Body of pancreas (tissue), 4 donors: ENCODE results near the gene POFUT2. TPM values are rescaled to one million over a fixed set of nuclear protein-coding genes. Genes with fewer than 3 reads are reported as not detected.

Source experiments
- ATAC-seq: fragments of 150-250 bp; one replicate; pipeline ENCODE4 v1.9.1; 2016
- DNase-seq, 4 donors: peaks; one replicate each; pipeline ENCODE4 v3.0.0-alpha.2; 2019
- H3K27ac ChIP-seq, 4 donors: fragments of 200-600 bp; sonication (generic); 1 replicate in 3 of 4; 2 replicates in 1 of 4; pipeline versions ENCODE4 v1.5.1 to v1.6.1; 2016 to 2019; ENCODE audit warnings: mild to moderate bottlenecking in 1 of 4, mixed read lengths in 1 of 4, moderate library complexity in 1 of 4
- H3K27me3 ChIP-seq, 2 donors: fragments of 200-600 bp; sonication (generic); one replicate each; pipeline ENCODE4 v1.6.0; 2016; ENCODE audit warnings: mild to moderate bottlenecking in 1 of 2
- H3K36me3 ChIP-seq, 2 donors: fragments of 200-600 bp; sonication (generic); replicated peaks in 1 of 2; 2 replicates each; pipeline ENCODE4 v1.5.1; 2016; ENCODE audit warnings: low read depth in 2 of 2; ENCODE audit not compliant: insufficient read depth in 1 of 2
- H3K4me1 ChIP-seq: fragments of 200-600 bp; sonication (generic); one replicate; pipeline ENCODE4 v1.6.0; 2016
- H3K4me3 ChIP-seq, 2 donors: fragments of 200-600 bp; sonication (generic); 1 replicate in 1 of 2; 2 replicates in 1 of 2; pipeline ENCODE4 v1.5.1; 2016 to 2019
- H3K9me3 ChIP-seq, 3 donors: fragments of 200-600 bp; sonication (generic); 1 replicate in 2 of 3; 2 replicates in 1 of 3; pipeline ENCODE4 v1.5.1; 2016
- CTCF ChIP-seq, 7 experiments: fragments of 450-650 bp in 4 of 7; fragments of 200-600 bp in 3 of 7; sonication (generic) in 3 of 7; IDR thresholded peaks; one replicate each; pipeline ENCODE4 v1.5.1; 2016 to 2019; ENCODE audit warnings: antibody characterized with exemption in 7 of 7
- POLR2A ChIP-seq, 3 donors: fragments of 450-650 bp; IDR thresholded peaks; one replicate each; pipeline ENCODE4 v1.6.1; 2016; ENCODE audit warnings: antibody characterized with exemption in 3 of 3, mild to moderate bottlenecking in 2 of 3
- WGBS, 2 donors: methylation state at CpG; one replicate each; pipeline ENCODE4 v1.1.5; 2017; 5-methylcytosine and 5-hydroxymethylcytosine counted together
- intact Hi-C: fragments of 100-400 bp; cut with DNase I; formaldehyde crosslinking; loops from one replicate; pipeline ENCODE4 v1.15.1; 2023
- total RNA-seq, 2 donors: library from RNA; depleted of rRNA; stranded (reverse); fragments of >200 nt; gene quantifications; one replicate each; pipeline ENCODE4 v1.1.0, GENCODE V29; 2016

Gene POFUT2
- total RNA-seq, 2 donors from 2014 or later, result 16.3 to 46.1 TPM

GRCh38 chr21:45304476-45304830 is 16.8 kb upstream of the POFUT2 start:
- no peak overlapping the region for H3K4me3 ChIP-seq
- peak overlapping the region in 3 of 4 donors; percentile 92 to 93 (median 92) for H3K27ac ChIP-seq
- intact Hi-C loops, result no loop called here

GRCh38 chr21:45303751-45304475 is 16.2 kb upstream of the POFUT2 start:
- H3K4me1 ChIP-seq, result peaks cover 46% of the 10 kb centered on the region
- no peak for TF ChIP-seq POLR2A (IDR thresholded peaks at IDR 0.05)
- TF ChIP-seq CTCF (IDR thresholded peaks at IDR 0.05), result no peak
- DNase-seq (peak in 2 of 4 donors; percentile 4 to 9), ATAC-seq (no peak)
- 46 to 66% methylated on average over 9 to 19 of the region's 19 CpGs for WGBS, 2 donors
- H3K27me3 ChIP-seq, result no peaks in the 10 kb centered on the region
- intact Hi-C loops, result no loop called here
- H3K9me3 ChIP-seq, result no peaks in the 10 kb centered on the region
- H3K36me3 ChIP-seq, result no peaks in the 10 kb centered on the region
- H3K4me3 ChIP-seq, result no peak overlapping the region
- peak overlapping the region in 3 of 4 donors; percentile 92 to 93 (median 92) for H3K27ac ChIP-seq

More at GRCh38 chr21:45304476-45304830, 16.8 kb upstream of the POFUT2 start:
- ATAC-seq (no peak), DNase-seq (peak in 1 of 4 donors; percentile 5)
- peaks cover 51% of the 10 kb centered on the region for H3K4me1 ChIP-seq
- H3K27me3 ChIP-seq, result no peaks in the 10 kb centered on the region
- no peaks in the 10 kb centered on the region for H3K9me3 ChIP-seq
- TF ChIP-seq CTCF (IDR thresholded peaks at IDR 0.05) (no peak), POLR2A (IDR thresholded peaks at IDR 0.05) (no peak)
- 49 to 57% methylated on average over 5 to 6 of the region's 6 CpGs for WGBS, 2 donors
- no peaks in the 10 kb centered on the region for H3K36me3 ChIP-seq

- Histone ChIP-seq H3K9me3 (no peaks in the 10 kb centered on the region), H3K4me1 (peaks cover 38% of the 10 kb centered on the region), H3K27ac (peak overlapping the region in 2 of 4 donors; percentile 5 to 56), H3K4me3 (no peak overlapping the region), H3K27me3 (no peaks in the 10 kb centered on the region), H3K36me3 (no peaks in the 10 kb centered on the region)
- intact Hi-C loops, result no loop called here
- DNase-seq (peak in 3 of 4 donors; percentile 1 to 11 (median 5)), ATAC-seq (no peak)
- TF ChIP-seq CTCF (IDR thresholded peaks at IDR 0.05) (no peak), POLR2A (IDR thresholded peaks at IDR 0.05) (no peak)
- WGBS, 2 donors, result 66 to 67% methylated on average over 15 to 20 of the region's 21 CpGs
Observed at GRCh38 chr21:45303091-45303615, 15.5 kb upstream of the POFUT2 start.

- no peak overlapping the region for H3K4me3 ChIP-seq
- H3K27ac ChIP-seq, result peak overlapping the region in 3 of 4 donors; percentile 26 to 56 (median 51)
- no peaks in the 10 kb centered on the region for H3K9me3 ChIP-seq
- TF ChIP-seq CTCF (IDR thresholded peaks at IDR 0.05), result no peak
- TF ChIP-seq POLR2A (IDR thresholded peaks at IDR 0.05), result peak in 1 of 3 donors; percentile 13
- intact Hi-C loops, result no loop called here
- ATAC-seq (no peak), DNase-seq (peak in 2 of 4 donors; percentile 10 to 36)
- WGBS, 2 donors, result 57 to 59% methylated on average over 25 to 49 of the region's 54 CpGs
- H3K36me3 ChIP-seq, result no peaks in the 10 kb centered on the region
- no peaks in the 10 kb centered on the region for H3K27me3 ChIP-seq
- H3K4me1 ChIP-seq, result peaks cover 30% of the 10 kb centered on the region
Observed at GRCh38 chr21:45302082-45303061, 14.7 kb upstream of the POFUT2 start.
